GM21576 (cell line): Measurements from ENCODE around the gene TNFRSF14.

ENCODE experiments used
- ATAC-seq: cut with Tn5 transposase; IDR thresholded peaks from one replicate; pipeline ENCODE4 v1.9.1; 2021; ENCODE audit warnings: mild to moderate bottlenecking, moderate library complexity; ENCODE audit not compliant: unreplicated experiment

TNFRSF14 gene

GRCh38 chr1:2611621-2612437 lies 55.7 kb downstream of the TNFRSF14 start:
- no peak for ATAC-seq

DNA sequence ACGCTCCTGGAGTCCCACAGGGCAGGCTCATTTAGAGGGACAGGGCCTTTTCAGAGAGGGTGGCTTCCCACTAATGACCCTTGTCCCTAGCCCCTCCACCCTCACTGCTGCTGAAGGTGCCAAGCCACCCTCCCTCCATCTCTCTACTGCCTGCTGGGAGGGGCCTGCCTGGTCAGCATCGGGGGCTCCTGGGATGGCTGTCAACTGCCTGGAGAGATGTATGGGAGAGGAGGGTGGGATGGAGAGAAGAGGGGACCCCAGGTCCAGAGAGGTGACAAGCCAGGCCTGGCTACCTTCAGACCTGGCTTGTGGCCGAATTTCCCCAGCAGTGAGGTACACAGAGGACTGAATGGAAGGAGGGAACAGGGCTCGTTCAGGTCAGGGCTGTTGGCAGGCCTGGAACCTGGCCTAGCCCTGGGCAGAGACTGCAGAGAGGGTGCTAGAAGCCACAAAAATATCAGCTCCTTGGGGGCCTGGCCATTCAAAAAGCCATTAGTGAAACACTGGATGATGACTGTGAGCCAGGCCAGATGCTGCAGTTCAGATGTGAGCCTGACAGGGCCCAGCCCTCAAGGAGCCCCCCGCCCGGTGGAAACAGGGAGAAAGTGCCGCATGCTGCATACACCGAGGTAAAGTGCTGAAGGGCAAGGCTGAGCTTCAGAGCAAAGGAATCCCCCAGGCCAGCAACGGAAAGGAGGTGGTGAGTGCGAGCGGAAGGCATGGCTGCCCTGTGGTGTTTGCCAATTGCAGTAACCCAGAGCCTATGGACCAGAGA lies 56.6 kb downstream of the TNFRSF14 start:
- no peak for ATAC-seq
